H1 (cell line): ENCODE results near the gene DLK1. TPM values are rescaled to one million over a fixed set of nuclear protein-coding genes. Genes with fewer than 3 reads are reported as not detected.

ENCODE experiments used
- CTCF ChIA-PET: fragments of 300-600 bp; sonication (Branson Sonifier 250); formaldehyde crosslinking; loops from one replicate; lab custom pipeline; 2021; ENCODE audit not compliant: partially characterized antibody; lab: Charles Lee
- POLR2A ChIA-PET: fragments of 300-600 bp; sonication (Branson Sonifier 250); formaldehyde crosslinking; loops from one replicate; lab custom pipeline; 2021; ENCODE audit warnings: inconsistent platforms; ENCODE audit not compliant: partially characterized antibody; lab: Charles Lee
- DNase-seq, 2 experiments: peaks; one replicate each; pipeline versions ENCODE4 v3.0.0 to v3.0.0-alpha.2; 2010 to 2022; ENCODE audit warnings: low spot score in 2 of 2, low read depth in 1 of 2, mixed read lengths in 1 of 2
- FAIRE-seq: peaks from 2 replicates; lab custom pipeline; 2011; peaks lifted over from hg19 to GRCh38; lab: Jason Lieb, UNC
- H2AFZ ChIP-seq: 2 replicates; pipeline ENCODE4 v1.8.1; 2012; ENCODE audit warnings: low read length, inconsistent platforms
- H2AK5ac ChIP-seq: 2 replicates; pipeline ENCODE4 v1.6.1; 2013; ENCODE audit warnings: low read depth, low read length
- H2BK120ac ChIP-seq: replicated peaks from 2 replicates; pipeline ENCODE3; 2013; ENCODE audit warnings: low read depth, low read length, inconsistent platforms
- H2BK12ac ChIP-seq: 2 replicates; pipeline ENCODE4 v1.6.1; 2013; ENCODE audit warnings: low read depth, low read length
- H2BK15ac ChIP-seq: 2 replicates; pipeline ENCODE4 v1.6.1; 2013; ENCODE audit warnings: low read length
- H2BK20ac ChIP-seq: 2 replicates; pipeline ENCODE4 v1.6.1; 2013; ENCODE audit warnings: low read length
- H2BK5ac ChIP-seq: 2 replicates; pipeline ENCODE4 v1.6.1; 2013; ENCODE audit warnings: low read depth, low read length
- H3K14ac ChIP-seq: 2 replicates; pipeline ENCODE4 v1.6.1; 2013; ENCODE audit warnings: inconsistent platforms; ENCODE audit not compliant: insufficient read length
- H3K18ac ChIP-seq: 2 replicates; pipeline ENCODE4 v1.6.1; 2013; ENCODE audit warnings: low read length; ENCODE audit errors: extremely low read depth
- H3K23ac ChIP-seq: 2 replicates; pipeline ENCODE4 v1.6.1; 2013; ENCODE audit warnings: inconsistent platforms; ENCODE audit not compliant: insufficient read length
- H3K23me2 ChIP-seq: 2 replicates; pipeline ENCODE4 v1.6.1; 2013; ENCODE audit warnings: low read depth, low read length
- H3K27ac ChIP-seq: 2 replicates; pipeline ENCODE4 v1.6.1; 2011; ENCODE audit warnings: low read depth, low read length, inconsistent platforms
- H3K27me3 ChIP-seq, 4 experiments: replicated peaks in 1 of 4; 1 replicate in 1 of 4; 2 replicates in 3 of 4; pipeline versions ENCODE4 v1.6.1 to v1.8.1; 2011 to 2013; ENCODE audit warnings: low read length in 3 of 4, mild to moderate bottlenecking in 3 of 4, inconsistent platforms in 2 of 4, mixed read lengths in 2 of 4, moderate library complexity in 1 of 4; ENCODE audit not compliant: control insufficient read depth in 3 of 4, insufficient read depth in 3 of 4; ENCODE audit errors: extremely low read depth in 1 of 4
- H3K36me3 ChIP-seq, 4 experiments: 2 replicates each; pipeline versions ENCODE4 v1.6.1 to v1.8.1; 2011 to 2013; ENCODE audit warnings: mild to moderate bottlenecking in 4 of 4, low read length in 3 of 4, moderate library complexity in 2 of 4, control low read depth in 1 of 4, inconsistent platforms in 1 of 4; ENCODE audit not compliant: insufficient read depth in 4 of 4, control insufficient read depth in 2 of 4
- H3K4ac ChIP-seq: replicated peaks from 2 replicates; pipeline ENCODE3; 2013; ENCODE audit warnings: low read length, low read depth, mixed read lengths, inconsistent platforms; ENCODE audit not compliant: insufficient read length
- H3K4me1 ChIP-seq, 4 experiments: replicated peaks in 1 of 4; 1 replicate in 1 of 4; 2 replicates in 3 of 4; pipeline versions ENCODE4 v1.6.1 to v1.8.1; 2011 to 2013; ENCODE audit warnings: low read length in 3 of 4, inconsistent platforms in 2 of 4, mixed read lengths in 1 of 4; ENCODE audit not compliant: insufficient read depth in 4 of 4, control insufficient read depth in 3 of 4
- H3K4me2 ChIP-seq, 2 experiments: 2 replicates each; pipeline versions ENCODE4 v1.6.1 to v1.8.1; 2011 to 2013; ENCODE audit warnings: low read depth in 2 of 2, low read length in 2 of 2, control low read depth in 1 of 2, inconsistent platforms in 1 of 2, mild to moderate bottlenecking in 1 of 2; ENCODE audit not compliant: insufficient read depth in 1 of 2
- H3K4me3 ChIP-seq, 4 experiments: fragments of 200-600, 300-600 bp in 1 of 4; sonication (generic), shearing (Covaris generic), sonication (Bioruptor Twin) in 1 of 4; 2 replicates each; pipeline versions ENCODE4 v1.5.1 to v1.8.1; 2011 to 2016; ENCODE audit warnings: low read length in 4 of 4, low read depth in 3 of 4, control low read depth in 2 of 4, inconsistent platforms in 2 of 4, mild to moderate bottlenecking in 2 of 4, mixed read lengths in 1 of 4, moderate library complexity in 1 of 4; ENCODE audit not compliant: insufficient read depth in 2 of 4; ENCODE audit errors: extremely low read depth in 1 of 4
- H3K56ac ChIP-seq: replicated peaks from 2 replicates; pipeline ENCODE3; 2013; ENCODE audit warnings: low read depth, mild to moderate bottlenecking, mixed read lengths, low read length, inconsistent platforms; ENCODE audit not compliant: insufficient read length
- H3K79me1 ChIP-seq: 2 replicates; pipeline ENCODE4 v1.6.1; 2013; ENCODE audit warnings: low read depth, low read length, control low read depth
- H3K79me2 ChIP-seq, 2 experiments: 2 replicates each; pipeline versions ENCODE4 v1.6.1 to v1.8.1; 2012 to 2013; ENCODE audit warnings: low read length in 2 of 2, mild to moderate bottlenecking in 2 of 2, inconsistent platforms in 1 of 2; ENCODE audit not compliant: insufficient read depth in 2 of 2, control insufficient read depth in 1 of 2
- H3K9ac ChIP-seq, 4 experiments: replicated peaks in 1 of 4; 1 replicate in 1 of 4; 2 replicates in 3 of 4; pipeline versions ENCODE4 v1.6.1 to v1.8.1; 2011 to 2013; ENCODE audit warnings: low read depth in 3 of 4, low read length in 3 of 4, control low read depth in 2 of 4, mild to moderate bottlenecking in 2 of 4, moderate library complexity in 2 of 4, inconsistent platforms in 1 of 4; ENCODE audit errors: extremely low read depth in 1 of 4
- H3K9me3 ChIP-seq, 2 experiments: 2 replicates each; pipeline versions ENCODE4 v1.6.1 to v1.8.1; 2012 to 2013; ENCODE audit warnings: mild to moderate bottlenecking in 2 of 2, moderate library complexity in 2 of 2, control low read depth in 1 of 2, inconsistent platforms in 1 of 2, low read depth in 1 of 2, low read length in 1 of 2, mixed read lengths in 1 of 2; ENCODE audit not compliant: insufficient read depth in 2 of 2
- H4K20me1 ChIP-seq, 2 experiments: replicated peaks in 1 of 2; 2 replicates each; pipeline versions ENCODE3 to v1.8.1; 2011 to 2013; ENCODE audit warnings: inconsistent platforms in 2 of 2, low read length in 2 of 2, mild to moderate bottlenecking in 1 of 2; ENCODE audit not compliant: insufficient read depth in 2 of 2, control insufficient read depth in 1 of 2
- H4K5ac ChIP-seq: 2 replicates; pipeline ENCODE4 v1.6.1; 2013; ENCODE audit warnings: low read length, low read depth, mixed read lengths, inconsistent platforms; ENCODE audit not compliant: insufficient read length
- H4K8ac ChIP-seq: 2 replicates; pipeline ENCODE4 v1.8.0; 2013; ENCODE audit warnings: mild to moderate bottlenecking, moderate library complexity, low read length, inconsistent platforms; ENCODE audit not compliant: insufficient read depth; ENCODE audit errors: extremely low read depth
- H4K91ac ChIP-seq: replicated peaks from 2 replicates; pipeline ENCODE3; 2013; ENCODE audit warnings: low read length, mixed read lengths, inconsistent platforms; ENCODE audit not compliant: insufficient read length
- EZH2 ChIP-seq: fragments of 200-600 bp; sonication (generic); IDR thresholded peaks from 2 replicates; pipeline ENCODE4 v1.7.1; 2012; ENCODE audit warnings: low read depth, mild to moderate bottlenecking, moderate library complexity, low read length, inconsistent platforms; ENCODE audit not compliant: severe bottlenecking
- TAF7 ChIP-seq: optimal IDR thresholded peaks from 2 replicates; pipeline ENCODE3; 2011; ENCODE audit warnings: low read depth, mild to moderate bottlenecking, inconsistent platforms, low read length, moderate library complexity, borderline replicate concordance
- WGBS, 2 experiments: shearing (Covaris generic) in 1 of 2; methylation state at CpG; one replicate each; pipeline versions ENCODE4 v1.1.6 to v1.1.7; 2013 to 2015; ENCODE audit warnings: low lambda C conversion rate in 2 of 2, mixed read lengths in 2 of 2, inconsistent platforms in 1 of 2, low coverage in 1 of 2, missing lambda C conversion rate in 1 of 2; ENCODE audit not compliant: insufficient replicate concordance in 2 of 2, insufficient coverage in 1 of 2, insufficient read length in 1 of 2; ENCODE audit errors: extremely low coverage in 1 of 2, missing lambda C conversion rate in 1 of 2; 5-methylcytosine and 5-hydroxymethylcytosine counted together
- polyA plus RNA-seq, 7 experiments: library from polyadenylated mRNA; depleted of rRNA in 3 of 7; stranded (reverse) in 5 of 7; unstranded in 2 of 7; fragments of >200 nt in 5 of 7; fragments of 200-250 nt in 2 of 7; gene quantifications; 1 replicate in 5 of 7; 2 replicates in 1 of 7; 4 replicates in 1 of 7; pipeline versions ENCODE4 v1.2.1 to v1.2.3, GENCODE V29; 2011 to 2013; ENCODE audit warnings: missing spikeins in 2 of 7, mixed read lengths in 2 of 7
- total RNA-seq: library from RNA; stranded (reverse); fragmentation: NEBNext Ultra II Directional; extraction: Animal tissue kit (Norgen Biotek cat#: 25700); gene quantifications from 2 replicates; pipeline ENCODE4 v1.2.1, GENCODE V29; 2021

The DLK1 gene
- total and polyA plus RNA-seq, 2 of the 8 experiments (the other 6 are each of a cell fraction or from before 2014, with no cell fraction given) = 1.3 to 2.4 TPM

- H3K79me2 ChIP-seq = no peaks in the 10 kb centered on the region
- no peaks in the 10 kb centered on the region for H3K36me3 ChIP-seq
- H3K27me3 ChIP-seq = peaks cover 2 to 22% (median 14%) of the 10 kb centered on the region in 4 experiments
- H2BK5ac ChIP-seq = no peak overlapping the region
- H2AK5ac ChIP-seq = no peak overlapping the region
- H2BK12ac ChIP-seq = no peak overlapping the region
- H4K20me1 ChIP-seq = no peaks in the 10 kb centered on the region
- no peak overlapping the region for H3K4me3 ChIP-seq
- no peak overlapping the region for H3K18ac ChIP-seq
- H3K56ac ChIP-seq = no peak overlapping the region
- no peak overlapping the region for H3K4me2 ChIP-seq
- no peak overlapping the region for H3K14ac ChIP-seq
- H3K27ac ChIP-seq = no peak overlapping the region
- 76% methylated on average over 7 of the region's 7 CpGs; no CpG with 5 or more reads in 1 of the 2 experiments for WGBS, 2 experiments
- no peak overlapping the region for H2BK20ac ChIP-seq
- ChIA-PET POLR2A (interaction anchor here (1.1 kb wide), 1 partner anchor 9 kb away, joined by 3 read pairs; no protein-coding TSS in a partner anchor), CTCF (interaction anchor here (0.9 to 1.6 kb wide), 3 partner anchors 9 to 39 kb away, joined by 3 to 4 read pairs (median 3); no protein-coding TSS in a partner anchor)
- no peak for TF ChIP-seq EZH2
- no peak for TF ChIP-seq TAF7
- H2BK15ac ChIP-seq = no peak overlapping the region
- no peak for FAIRE-seq
- H3K79me1 ChIP-seq = no peaks in the 10 kb centered on the region
- H4K91ac ChIP-seq = no peak overlapping the region
- H4K8ac ChIP-seq = no peak overlapping the region
- peaks cover 3% of the 10 kb centered on the region; the same call in 1 of the 2 replicates for H3K23me2 ChIP-seq
- no peak overlapping the region for H3K23ac ChIP-seq
- no peak overlapping the region for H3K4ac ChIP-seq
- no peak overlapping the region for H4K5ac ChIP-seq
- no peak for DNase-seq
- peaks cover 0 to 18% (median 13%) of the 10 kb centered on the region in 4 experiments; a peak in 6 of 7 replicates for H3K4me1 ChIP-seq
- no peak overlapping the region for H2BK120ac ChIP-seq
- H3K9me3 ChIP-seq = no peaks in the 10 kb centered on the region
- no peak overlapping the region for H2AFZ ChIP-seq
- no peak overlapping the region for H3K9ac ChIP-seq
These were observed 14.2 kb upstream of the DLK1 start for GRCh38 chr14:100712490-100712889.
